ENCODE data around the gene MTRR. TPM values are rescaled to one million over a fixed set of nuclear protein-coding genes. Genes with fewer than 3 reads are reported as not detected.

The MTRR gene
- total and polyA plus RNA-seq, 12 donors: 11.8 to 39.6 (median 29.4) TPM

DNA sequence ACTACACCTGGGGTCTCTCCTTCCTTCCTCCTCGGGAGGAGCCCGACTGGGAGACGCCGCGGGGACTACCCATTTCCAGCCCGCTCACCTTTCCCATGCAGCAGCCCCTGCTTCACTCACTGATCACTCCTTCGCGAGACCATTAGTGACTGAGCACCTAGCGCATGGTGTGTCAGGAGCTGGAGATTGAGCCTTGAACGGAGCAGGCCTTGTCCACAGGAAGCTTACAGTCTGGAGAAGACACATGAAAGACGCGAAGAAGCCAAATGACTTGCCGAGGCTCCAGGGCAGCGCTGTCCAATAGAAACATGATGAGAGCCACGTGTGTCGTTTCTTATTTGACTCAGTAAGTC lies 17.7 kb upstream of the MTRR start:
- H3K4me3 ChIP-seq: peak overlapping the region in 9 of 10 donors; percentile 38 to 63 (median 54)
- no peaks in the 10 kb centered on the region for H3K36me3 ChIP-seq
- ATAC-seq (peak in 1 of 8 donors; percentile 21), DNase-seq (no peak)
- no peaks in the 10 kb centered on the region for H3K9me3 ChIP-seq
- TF ChIP-seq, protein P1, sequence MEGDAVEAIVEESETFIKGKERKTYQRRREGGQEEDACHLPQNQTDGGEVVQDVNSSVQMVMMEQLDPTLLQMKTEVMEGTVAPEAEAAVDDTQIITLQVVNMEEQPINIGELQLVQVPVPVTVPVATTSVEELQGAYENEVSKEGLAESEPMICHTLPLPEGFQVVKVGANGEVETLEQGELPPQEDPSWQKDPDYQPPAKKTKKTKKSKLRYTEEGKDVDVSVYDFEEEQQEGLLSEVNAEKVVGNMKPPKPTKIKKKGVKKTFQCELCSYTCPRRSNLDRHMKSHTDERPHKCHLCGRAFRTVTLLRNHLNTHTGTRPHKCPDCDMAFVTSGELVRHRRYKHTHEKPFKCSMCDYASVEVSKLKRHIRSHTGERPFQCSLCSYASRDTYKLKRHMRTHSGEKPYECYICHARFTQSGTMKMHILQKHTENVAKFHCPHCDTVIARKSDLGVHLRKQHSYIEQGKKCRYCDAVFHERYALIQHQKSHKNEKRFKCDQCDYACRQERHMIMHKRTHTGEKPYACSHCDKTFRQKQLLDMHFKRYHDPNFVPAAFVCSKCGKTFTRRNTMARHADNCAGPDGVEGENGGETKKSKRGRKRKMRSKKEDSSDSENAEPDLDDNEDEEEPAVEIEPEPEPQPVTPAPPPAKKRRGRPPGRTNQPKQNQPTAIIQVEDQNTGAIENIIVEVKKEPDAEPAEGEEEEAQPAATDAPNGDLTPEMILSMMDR (IDR thresholded peaks at IDR 0.05): peak in 2 of 9 donors; percentile 1 to 2
- intact Hi-C loops (cut with DNase I): no loop called here
- 58 to 59% methylated on average over 16 of the region's 16 CpGs for WGBS, 2 donors
- H3K27me3 ChIP-seq: peaks cover 18 to 53% (median 39%) of the 10 kb centered on the region in 7 donors
- H3K27ac ChIP-seq: no peak overlapping the region
- H3K4me1 ChIP-seq: peaks cover 7 to 27% (median 11%) of the 10 kb centered on the region in 9 donors

DNA sequence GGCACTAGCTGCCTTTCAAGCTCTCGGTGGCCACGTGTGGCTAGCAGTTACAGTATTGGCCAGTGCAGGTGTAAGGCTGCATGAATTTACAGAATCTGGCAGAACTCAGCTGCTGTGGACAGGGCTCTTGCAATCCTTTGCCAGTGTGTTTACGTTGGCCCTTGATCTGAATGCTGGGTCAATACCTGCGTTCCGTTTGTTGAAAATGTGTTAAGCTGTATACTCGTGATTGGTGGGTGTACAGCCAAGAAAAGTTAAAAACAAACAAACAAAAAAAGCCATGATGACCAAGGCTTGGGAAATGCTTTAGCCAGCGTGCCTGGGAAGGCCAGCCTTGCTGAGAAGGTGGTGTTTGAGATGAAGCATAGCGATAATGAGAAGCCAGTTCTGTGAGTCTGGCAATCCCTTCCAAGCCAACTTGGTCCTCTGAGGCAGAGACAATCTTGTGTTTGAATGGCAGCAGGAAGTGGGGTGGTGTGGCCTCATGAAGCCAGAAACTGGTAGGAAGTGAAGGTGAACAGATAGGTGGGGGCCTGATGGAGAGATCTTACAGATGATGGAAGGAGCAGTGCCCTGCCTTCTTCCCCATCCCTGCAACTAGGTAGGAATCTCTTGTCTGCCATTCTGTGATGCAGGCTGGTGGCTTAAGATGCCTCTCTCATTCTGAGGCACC lies 17.2 kb upstream of the MTRR start:
- 82 to 83% methylated on average over 8 of the region's 8 CpGs for WGBS, 2 donors
- ATAC-seq: no peak
- intact Hi-C loops (cut with DNase I): no loop called here

DNA sequence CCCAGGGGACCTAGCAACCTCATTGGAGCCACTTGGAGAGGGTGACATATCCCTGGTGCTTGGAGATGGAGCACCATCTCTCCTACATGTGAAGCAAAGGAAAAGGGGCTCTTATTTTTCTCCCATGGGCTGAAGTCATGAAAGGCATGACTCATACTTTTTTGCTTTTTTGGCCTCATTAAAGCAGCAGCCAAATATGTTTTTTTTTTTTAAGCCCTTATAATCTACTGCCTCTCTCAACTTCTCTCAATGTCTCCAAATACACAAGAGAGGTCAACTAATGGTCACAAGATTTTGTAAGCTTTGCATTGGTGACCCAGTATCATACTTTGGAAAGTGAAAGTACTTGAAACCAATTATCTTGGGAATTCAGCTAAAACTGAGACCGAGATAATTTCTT lies 16.4 kb upstream of the MTRR start:
- TF ChIP-seq, protein P1 (IDR thresholded peaks at IDR 0.05): no peak
- H3K4me1 ChIP-seq: peaks cover 7 to 27% (median 11%) of the 10 kb centered on the region in 9 donors
- DNase-seq (no peak), ATAC-seq (peak in 4 of 8 donors; percentile 17 to 36 (median 30))
- 49 to 62% methylated on average over 1 of the region's 1 CpG for WGBS, 2 donors
- peaks cover 0 to 3% (median 0%) of the 10 kb centered on the region in 9 donors for H3K36me3 ChIP-seq
- no peak overlapping the region for H3K27ac ChIP-seq
- H3K9me3 ChIP-seq: no peaks in the 10 kb centered on the region
- intact Hi-C loops (cut with DNase I): no loop called here
- H3K27me3 ChIP-seq: peaks cover 18 to 44% (median 26%) of the 10 kb centered on the region in 7 donors
- no peak overlapping the region for H3K4me3 ChIP-seq

More for the DNA sequence above, 17.2 kb upstream of the MTRR start:
- H3K27me3 ChIP-seq: peaks cover 18 to 52% (median 33%) of the 10 kb centered on the region in 7 donors
- no peaks in the 10 kb centered on the region for H3K9me3 ChIP-seq
- H3K4me3 ChIP-seq: no peak overlapping the region
- no peak overlapping the region for H3K27ac ChIP-seq
- TF ChIP-seq, protein P1 (IDR thresholded peaks at IDR 0.05): no peak
- DNase-seq: no peak
- no peaks in the 10 kb centered on the region for H3K36me3 ChIP-seq
- H3K4me1 ChIP-seq: peaks cover 7 to 27% (median 11%) of the 10 kb centered on the region in 9 donors

DNA sequence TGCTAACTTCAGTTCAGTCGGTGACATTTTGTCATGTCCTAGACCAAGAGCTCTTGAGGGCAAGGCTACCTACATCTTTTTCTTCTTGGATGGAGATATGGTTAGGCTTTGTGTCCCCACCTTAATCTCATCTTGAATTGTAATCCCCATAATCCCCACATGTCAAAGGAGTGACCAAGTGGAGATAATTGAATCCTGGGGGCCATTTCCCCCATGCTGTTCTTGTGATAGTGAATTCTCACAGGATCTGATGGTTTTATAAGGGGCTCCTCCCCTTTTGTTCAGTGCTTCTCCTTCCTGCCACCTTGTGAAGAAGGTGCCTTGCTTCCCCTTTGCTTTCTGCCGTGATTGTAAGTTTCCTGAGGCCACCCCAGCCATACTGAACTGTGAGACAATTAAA lies 16.0 kb upstream of the MTRR start:
- Histone ChIP-seq H3K36me3 (peaks cover 0 to 8% (median 0%) of the 10 kb centered on the region in 9 donors), H3K4me1 (peaks cover 7 to 27% (median 11%) of the 10 kb centered on the region in 9 donors), H3K4me3 (no peak overlapping the region), H3K27me3 (peaks cover 18 to 39% (median 23%) of the 10 kb centered on the region in 7 donors), H3K27ac (no peak overlapping the region), H3K9me3 (no peaks in the 10 kb centered on the region)
- DNase-seq (no peak), ATAC-seq (no peak)
- 63 to 85% methylated on average over 2 of the region's 2 CpGs for WGBS, 2 donors
- TF ChIP-seq, protein P1 (IDR thresholded peaks at IDR 0.05): no peak
- intact Hi-C loops (cut with DNase I): no loop called here
